GM19438 (cell line): ENCODE data around the gene ZKSCAN3.
"Not testable (repeated sequence)": the region's sequence is repeated elsewhere in the genome, so short reads cannot be mapped to it uniquely, and the experiment has no call there.

ENCODE experiments used
- ATAC-seq: cut with Tn5 transposase; IDR thresholded peaks from one replicate; pipeline ENCODE4 v1.9.1; 2021; ENCODE audit warnings: low read depth; ENCODE audit not compliant: unreplicated experiment

The ZKSCAN3 gene

DNA sequence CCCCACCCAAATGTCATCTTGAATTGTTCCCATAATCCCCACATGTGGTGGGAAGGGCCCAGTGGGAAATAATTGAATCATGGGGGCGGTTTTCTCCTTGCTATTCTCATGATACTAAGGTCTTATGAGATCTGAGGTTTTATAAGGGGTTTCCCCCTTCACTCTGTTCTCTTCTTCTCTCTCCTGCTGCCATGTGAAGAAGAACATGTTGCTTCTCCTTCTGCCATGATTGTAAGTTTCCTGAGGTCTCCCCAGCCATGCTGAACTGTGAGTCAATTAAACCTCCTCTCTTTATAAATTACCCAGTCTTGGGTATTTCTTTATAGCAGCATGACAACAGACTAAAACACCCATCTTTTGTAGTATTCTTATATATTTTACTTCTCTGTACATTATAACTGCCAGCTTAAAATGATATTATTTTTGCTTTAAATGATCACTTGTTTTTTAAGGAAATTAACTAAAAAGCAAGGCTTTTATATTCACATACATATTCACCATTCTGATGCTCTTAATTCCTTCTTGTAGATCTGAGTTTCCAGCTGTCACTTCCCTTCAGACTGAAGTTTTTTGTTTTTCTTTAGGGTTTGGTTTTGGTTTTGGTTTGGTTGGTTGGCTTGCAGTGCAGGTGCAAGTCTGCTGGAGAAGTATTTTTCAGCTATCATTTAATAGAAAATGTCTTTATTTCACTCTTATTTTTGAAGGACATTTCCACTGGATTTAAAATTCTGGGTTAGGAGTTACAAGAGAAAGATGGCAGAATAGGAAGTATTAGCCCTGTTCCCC, 9.2 kb upstream of the ZKSCAN3 start:
- no peak for ATAC-seq

DNA sequence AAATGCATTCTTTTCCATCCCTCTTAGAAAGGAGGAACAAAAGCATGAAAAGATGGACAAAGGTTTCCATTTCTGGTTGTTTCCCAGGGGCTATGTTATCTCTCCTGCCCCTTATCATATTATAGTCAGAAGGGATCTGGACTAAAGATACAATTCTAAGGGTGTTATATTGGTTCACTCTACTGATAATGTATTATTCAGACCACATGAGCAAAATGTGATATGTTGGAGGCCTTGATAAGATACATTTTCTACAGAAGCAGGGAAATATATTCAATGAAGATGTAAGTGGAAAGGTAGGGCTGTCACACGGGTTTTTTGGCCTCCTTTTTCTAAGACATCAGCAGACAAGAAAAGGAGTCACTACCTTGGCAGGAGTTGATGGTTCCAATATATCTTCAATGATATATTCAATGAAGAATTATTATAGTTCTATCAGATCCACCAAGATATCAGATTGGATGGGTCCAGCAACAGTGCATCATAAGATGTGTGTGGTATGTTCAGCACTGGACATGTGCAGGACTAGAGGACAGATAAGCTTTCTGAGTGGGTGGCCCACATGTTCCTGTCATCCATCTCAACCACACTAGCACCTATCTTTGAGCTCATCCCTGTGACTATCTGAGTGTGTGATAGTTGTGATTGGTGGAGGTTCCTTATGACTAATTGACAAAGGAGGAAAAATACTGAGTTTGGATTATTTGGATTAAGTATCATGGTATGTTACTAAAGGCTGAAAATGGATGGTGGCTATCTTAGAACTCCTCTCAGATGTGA, 5.7 kb upstream of the ZKSCAN3 start:
- ATAC-seq: no peak

DNA sequence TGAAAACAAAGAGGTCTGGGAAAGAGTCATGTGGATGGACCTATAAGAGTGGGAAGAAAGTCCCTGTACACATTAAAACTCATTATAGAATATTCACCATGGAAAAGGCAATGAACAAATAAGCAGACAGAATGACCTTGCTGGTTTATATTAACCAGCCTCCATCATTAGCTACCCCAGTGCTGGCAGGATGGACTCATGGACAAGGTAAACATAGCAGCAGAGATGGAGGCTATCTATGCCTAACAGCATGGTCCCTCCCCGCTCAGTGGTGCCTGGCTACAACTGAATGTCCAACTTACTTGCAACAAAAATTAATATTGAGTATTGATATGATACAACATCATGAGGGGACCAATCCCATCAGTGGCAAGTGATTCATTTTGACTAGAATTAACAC, 4.5 kb upstream of the ZKSCAN3 start:
- no peak for ATAC-seq

DNA sequence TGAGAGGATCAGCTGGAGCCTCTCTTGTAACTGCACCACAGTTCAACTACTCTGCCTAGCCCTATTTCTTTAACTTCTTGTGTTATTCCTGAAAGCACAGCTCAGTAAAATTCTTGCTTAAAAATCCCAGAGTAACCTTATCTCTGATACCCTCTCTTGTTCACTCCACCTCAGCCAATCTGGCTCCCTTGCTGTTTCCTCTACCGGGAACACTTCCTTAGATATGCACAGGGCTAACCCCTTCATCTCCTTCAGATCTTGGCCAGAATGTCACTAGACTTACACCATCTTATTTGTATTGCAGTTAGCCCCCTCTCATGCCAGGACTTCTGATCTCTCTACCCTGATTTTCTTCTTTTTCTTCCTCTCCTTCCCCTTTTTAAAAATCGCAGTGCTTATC, 2.6 kb upstream of the ZKSCAN3 start:
- no peak for ATAC-seq

DNA sequence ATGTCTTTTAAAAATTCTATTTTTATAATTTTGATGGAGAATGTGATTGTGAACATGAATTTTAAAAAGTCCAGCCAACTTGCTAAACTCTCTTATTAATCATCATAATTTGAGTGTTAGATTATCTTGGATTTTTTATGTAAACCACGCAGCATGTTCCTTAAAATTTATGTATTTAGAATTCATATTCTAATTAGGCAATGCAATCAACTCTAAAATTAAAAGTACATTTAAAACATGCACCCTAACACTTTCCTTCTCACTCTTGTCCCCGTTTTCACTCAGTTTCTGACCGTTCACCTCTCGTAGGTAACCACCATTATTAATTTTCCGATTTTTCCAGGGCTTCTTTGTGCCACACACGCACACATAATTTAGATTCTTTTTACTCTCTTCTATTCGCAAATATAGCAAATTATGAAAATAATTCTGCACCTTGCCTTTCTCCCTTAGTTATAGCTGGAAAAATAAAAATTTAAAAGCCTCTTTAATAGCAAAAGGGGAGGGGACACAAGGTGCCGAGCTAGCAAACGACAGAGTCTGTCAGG, 329 bp upstream of the ZKSCAN3 start:
- no peak for ATAC-seq

DNA sequence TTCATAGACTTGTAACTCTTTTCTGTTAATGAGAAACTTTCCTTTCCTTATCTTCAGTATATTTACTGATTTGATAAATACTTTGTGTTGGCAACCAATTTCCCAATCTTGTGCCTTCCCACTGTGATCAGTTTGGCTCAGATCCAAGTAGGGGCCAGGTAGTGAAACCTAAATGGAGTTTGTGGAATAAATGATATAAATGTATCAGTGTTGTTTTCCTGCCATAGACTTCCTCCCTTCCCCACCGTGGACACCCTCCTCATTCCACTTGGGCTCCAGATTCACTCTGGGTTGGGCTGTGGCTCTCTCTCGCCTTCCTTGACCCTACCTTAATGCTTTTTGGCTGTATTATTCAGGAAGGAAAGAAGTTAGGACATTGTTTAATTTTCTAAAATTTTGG, 1.3 kb downstream of the ZKSCAN3 start:
- ATAC-seq: no peak

DNA sequence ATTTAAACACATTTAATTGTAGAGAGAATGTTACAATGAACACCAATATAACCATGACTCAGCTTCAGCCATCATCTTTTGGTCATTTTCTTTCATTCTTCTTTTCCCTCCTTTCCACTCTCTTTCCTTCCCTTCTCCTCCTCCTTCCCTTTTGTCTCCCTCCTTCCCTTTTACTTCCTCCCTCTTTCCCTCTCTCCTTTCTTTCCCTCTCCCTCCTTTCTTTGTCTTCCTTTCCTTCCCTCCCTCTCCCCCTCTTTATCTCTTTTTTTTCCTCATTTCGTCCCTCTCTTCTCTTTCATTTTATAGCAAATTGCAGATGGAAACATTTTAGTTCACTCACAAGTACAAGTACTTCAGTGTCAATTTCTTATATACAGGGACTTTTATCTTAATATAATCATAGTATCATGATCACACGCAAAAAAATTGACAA, 1.8 kb downstream of the ZKSCAN3 start:
- ATAC-seq: no peak

DNA sequence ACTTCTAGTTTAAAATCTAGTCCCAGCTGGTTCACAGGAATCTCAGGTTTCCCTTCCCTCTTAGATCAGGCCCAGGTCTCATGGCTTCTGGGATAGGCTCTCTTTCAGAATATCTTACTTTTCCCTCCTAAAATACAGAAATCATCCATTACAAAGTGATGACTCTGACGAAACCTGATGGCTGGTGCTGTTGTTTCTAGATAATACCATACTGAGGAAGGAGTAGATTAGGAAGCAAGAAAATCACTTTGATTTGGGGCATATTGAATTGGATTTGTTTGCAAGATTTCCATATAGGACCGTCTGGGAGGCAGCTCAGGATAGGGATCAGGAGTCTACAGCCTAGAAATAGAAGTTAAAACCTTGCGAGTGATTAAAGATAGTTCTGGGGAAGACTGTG, 3.6 kb downstream of the ZKSCAN3 start:
- no peak for ATAC-seq

DNA sequence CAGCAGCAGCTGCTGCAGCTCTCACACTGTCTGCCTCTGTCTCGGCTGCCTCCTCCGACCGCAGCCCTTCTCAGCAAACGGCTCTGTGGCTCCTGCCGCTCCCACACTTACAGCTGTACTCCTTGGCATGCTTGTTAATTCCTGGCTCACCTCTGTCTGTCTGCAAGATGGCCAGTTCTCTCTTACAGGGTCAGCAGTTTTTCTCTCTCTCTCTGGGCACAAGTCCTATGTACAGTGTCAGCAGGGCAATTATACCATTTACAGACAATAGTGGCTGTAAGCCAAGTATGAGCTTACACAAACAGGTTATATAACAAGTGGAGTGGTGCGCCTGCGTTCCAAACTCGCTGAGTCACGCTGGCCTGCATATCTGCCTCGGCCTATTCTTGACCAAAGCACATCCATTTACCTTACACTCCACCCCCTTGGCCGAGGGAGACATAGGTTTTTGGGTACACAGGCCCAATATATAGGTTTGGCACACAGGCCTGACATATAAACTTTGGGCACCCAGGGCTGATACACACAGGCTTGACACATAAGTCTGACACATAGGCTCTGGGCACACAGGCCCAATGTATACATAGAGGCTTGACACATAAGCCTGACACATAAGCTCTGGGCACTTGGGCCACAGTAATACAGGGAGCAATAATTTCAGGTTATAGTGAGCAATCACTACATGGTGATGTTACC, 4.4 kb downstream of the ZKSCAN3 start:
- no peak for ATAC-seq

DNA sequence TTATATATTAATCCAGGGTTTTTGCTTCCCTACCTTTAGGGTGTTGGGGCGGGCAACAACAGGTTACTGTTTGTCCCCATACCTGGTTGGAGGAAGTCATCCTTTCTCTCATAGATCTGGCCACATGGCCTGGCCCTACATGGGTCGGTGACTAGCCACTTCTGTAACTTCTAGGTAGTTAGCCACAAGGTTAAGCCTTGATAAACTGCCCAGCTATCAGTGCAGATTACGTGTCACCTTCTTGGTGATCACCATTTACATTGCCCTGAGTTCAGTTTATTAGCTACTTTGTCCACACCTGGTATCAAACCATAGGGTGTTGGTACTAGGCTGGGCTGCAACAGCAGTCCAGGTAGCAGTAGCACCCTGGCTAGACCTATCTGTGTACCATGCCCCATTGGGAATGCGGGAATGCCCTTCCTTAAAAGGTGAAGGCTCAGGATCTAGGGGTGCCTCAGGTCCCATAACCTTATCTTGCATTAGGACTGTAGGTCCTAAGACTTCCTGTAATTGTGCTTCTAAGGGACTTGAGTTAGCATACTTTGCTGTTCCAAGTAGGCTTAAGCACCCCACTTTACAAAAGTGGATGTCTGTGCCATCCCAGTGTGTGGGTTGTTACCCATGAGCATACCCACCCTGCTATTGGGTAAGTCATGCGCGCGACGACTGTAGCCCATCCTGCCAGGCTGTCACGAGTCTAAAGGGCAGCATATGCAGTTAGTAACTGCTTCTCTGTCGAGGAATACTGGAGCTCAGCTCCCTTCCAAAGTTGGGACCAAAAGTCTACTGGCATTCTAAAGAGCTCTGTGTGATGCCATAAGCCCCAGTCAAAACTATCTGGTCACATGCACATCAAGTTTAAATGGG, 5.2 kb downstream of the ZKSCAN3 start:
- no peak for ATAC-seq

DNA sequence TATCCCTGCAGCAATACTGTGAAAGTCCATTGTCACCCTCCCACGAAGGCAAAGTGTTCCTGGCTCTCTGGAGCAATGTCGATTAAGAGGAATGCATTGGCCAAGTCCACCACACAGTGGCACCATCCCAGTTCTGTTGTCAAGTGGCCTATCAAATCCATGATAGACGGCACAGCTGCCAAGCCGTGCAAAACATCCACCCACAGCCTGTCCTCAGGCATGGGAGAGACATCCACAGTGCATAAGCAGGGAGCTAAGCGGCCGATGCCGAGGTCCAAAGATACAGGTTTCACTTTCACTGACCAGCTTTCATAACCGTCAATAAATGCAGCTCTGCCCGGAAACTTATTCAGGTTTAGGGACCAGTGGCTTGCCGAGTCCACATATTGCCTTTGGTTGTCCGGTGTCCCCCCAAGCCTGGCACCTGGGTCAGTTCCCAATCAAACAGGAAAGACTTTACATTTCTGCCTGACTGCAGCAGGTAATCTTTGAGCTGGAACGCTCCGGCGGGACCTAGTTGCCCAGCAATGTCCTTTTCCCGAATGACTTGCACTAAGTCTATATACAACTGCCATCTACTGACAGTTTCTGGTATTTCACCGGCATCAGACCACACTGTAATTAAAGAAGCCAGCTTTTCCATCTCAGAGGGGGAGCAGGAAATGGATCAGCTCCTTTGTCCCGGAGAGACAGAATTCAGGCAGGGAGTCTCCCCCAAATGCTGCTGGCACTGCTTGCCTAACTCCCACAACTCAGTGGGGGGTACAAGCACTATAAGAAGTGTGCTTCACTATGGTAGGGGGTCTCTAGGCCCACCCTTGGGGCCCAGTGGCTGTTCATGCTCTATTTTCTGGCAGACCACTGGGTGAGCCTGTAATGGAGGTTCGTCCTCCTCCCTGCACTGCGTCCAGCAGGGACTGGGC, 6.3 kb downstream of the ZKSCAN3 start:
- no peak for ATAC-seq

DNA sequence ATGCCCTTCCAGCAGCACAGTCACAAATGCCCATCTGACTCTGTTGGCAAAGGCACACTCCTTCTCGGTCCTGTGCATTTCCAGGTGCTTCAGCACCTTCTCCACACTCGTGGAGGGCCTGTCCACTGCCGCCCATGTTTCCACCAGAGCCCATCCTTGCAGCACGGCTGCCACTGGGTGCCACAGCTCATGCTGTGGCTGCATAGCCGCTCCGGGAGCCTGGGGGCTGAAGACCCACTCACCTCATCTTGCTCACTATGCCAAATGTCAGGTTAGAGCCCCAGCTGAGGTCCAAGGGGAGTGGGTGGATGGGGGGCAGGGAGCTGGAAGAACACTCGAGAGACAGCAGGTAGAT, 6.9 kb downstream of the ZKSCAN3 start:
- ATAC-seq: no peak

DNA sequence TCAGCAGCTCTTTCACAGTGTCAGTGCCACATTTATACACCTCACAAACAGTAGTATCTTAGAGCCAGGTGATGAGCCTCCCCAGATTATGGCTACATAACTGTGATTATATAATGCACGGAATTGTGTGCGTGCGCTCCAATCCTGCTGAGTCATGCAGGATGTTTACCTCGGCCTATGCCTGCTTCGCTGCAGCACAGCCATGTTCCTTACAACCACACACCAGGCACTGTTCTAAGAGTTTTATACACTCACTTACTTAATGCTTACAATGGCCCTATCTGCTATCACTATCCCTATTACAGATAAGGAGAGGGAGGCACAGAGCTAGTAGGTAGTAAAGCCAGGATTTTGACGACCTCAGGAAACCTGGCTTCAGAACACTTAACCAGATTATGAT, 7.3 kb downstream of the ZKSCAN3 start:
- ATAC-seq: no peak

DNA sequence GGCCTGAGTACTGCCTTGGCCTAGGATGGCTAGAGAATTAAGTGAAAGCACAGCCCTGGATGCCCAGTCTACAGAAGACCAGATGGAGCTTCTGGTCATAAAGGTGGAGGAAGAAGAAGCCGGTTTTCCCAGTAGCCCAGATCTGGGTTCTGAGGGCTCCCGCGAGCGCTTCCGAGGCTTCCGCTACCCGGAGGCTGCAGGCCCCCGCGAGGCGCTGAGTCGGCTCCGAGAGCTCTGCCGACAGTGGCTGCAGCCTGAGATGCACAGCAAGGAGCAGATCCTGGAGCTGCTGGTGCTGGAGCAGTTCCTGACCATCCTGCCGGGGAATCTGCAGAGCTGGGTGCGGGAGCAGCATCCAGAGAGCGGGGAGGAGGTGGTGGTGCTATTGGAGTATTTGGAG, 9.8 kb downstream of the ZKSCAN3 start:
- ATAC-seq: not testable (repeated sequence)

DNA sequence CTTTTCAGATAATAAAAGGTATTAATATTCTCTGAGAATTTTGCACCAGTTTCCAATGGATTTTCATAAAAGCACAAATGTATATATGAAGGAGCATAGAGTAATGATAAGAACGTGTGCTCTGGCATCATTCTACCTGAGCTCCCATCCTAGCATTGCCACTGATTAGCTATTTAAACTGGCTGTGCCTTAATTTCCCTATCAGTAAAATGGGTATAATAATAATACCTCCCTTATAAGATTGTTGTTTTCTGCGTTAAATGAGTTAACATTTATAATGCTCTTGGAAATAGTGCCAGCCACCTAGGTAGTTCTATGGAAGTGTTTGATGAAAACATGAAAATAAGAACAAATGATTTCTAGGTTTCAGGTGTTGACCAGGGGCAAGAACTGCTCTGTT, 11.2 kb downstream of the ZKSCAN3 start:
- ATAC-seq: no peak

DNA sequence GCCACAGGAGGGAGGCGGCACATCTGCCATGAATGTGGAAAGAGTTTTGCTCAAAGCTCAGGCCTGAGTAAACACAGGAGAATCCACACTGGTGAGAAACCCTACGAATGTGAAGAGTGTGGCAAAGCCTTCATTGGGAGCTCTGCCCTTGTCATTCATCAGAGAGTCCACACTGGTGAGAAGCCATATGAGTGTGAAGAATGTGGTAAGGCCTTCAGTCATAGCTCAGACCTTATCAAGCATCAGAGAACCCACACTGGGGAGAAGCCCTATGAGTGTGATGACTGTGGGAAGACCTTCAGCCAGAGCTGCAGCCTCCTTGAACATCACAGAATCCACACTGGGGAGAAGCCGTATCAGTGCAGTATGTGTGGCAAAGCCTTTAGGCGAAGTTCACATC, 15.8 kb downstream of the ZKSCAN3 start:
- not testable (repeated sequence) for ATAC-seq

DNA sequence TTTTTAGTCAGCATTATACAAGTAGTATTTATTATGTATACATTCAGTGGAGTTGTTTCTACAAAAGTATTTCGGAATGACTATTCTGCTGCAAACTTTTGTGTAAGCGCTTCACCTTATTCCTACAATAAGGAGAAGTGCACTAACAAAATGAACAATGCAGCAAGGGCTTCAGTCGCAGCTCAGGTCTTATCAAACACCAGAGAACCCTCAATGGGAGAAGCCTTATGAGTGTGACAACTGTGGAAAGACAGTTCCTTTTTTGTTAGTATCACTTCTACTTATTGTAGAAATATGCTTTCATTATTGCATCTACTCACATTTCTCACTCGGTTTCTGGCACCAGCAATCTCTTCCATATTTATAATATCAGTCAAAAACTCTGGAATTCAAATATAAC, 18.8 kb downstream of the ZKSCAN3 start:
- ATAC-seq: no peak

DNA sequence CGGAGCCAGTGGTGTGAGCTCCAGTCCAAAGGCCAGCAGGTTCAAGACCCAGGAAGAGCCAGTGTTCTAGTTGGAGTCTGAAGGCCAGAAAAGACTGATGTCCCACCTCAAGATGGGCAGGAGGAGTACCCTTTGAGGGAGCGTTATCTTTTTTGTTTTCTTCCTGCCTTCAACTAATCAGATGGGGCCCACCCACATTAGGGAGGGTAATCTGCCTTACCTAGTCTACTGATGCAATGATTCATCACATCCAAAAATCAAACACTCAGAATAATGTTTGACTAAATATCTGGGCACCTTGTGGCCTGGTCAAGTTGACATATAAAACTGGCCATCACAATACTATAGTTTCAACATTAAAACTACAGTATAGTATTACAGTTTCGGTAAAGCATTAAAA, 19.7 kb downstream of the ZKSCAN3 start:
- ATAC-seq: no peak

DNA sequence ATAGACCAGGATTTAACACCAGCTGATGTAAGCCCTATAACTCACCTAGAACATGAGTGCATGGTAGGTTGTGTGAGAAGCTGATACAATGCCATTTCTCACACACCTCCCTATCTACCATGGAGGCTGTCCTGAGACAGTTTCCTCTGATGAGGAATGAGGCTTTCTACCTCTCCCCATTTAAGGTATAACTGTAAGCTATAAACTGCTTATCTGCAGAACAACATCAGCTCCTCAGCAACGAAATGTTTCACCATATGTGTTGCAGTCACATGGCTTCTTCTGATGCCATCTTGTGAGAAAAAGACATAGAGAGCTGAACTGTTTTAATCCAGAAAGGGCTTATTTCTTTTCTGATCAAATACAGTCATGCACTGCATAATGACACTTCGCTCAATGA, 20.7 kb downstream of the ZKSCAN3 start:
- no peak for ATAC-seq
